Measurements from ENCODE around the gene GRK5. TPM values are rescaled to one million over a fixed set of nuclear protein-coding genes. Genes with fewer than 3 reads are reported as not detected.
"Not testable (repeated sequence)": the region's sequence is repeated elsewhere in the genome, so short reads cannot be mapped to it uniquely, and the experiment has no call there.

The GRK5 gene
- total RNA-seq, 2 donors from 2014 or later = 9.1 to 11.9 TPM

DNA sequence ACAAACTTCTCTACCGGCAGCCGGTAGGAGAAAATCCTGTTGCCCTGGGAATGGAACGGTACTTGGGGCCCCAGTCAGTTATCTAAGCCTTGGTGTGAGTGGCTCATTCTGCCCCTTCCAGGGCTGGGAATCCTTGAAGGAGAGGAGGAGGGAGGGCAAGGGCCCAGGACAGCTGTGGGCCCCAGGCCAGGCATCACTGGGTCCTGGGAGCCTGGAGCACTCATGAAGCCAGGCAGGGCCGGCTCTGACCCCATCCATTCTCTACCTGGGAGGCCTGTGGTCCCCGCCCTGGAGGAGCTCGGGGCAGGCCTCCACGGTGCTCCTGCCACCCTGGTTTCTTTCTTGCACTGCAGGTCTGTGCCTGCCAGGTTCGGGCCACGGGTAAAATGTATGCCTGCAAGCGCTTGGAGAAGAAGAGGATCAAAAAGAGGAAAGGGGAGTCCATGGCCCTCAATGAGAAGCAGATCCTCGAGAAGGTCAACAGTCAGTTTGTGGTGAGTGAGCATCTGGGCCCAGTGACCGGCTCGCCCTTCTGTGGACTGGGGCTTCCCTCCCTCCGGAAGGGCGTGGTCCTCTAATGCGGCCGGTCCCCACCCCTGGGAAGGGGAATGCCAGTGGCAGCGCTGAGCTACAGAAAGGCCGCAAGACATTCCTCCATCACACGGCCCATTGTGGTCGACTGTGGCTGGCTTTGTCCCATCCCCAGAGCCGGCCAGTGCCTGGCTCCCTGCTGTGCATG, 223.8 kb downstream of the GRK5 start:
- Histone ChIP-seq H3K4me1 (ENCODE audit: control insufficient read depth, insufficient read depth, low read length) (no peaks in the 10 kb centered on the region), H3K9ac (ENCODE audit: extremely low read depth, low read length, poor library complexity, severe bottlenecking) (no peak overlapping the region), H3K27ac (ENCODE audit: low read depth, low read length) (no peak overlapping the region), H3K27me3 (ENCODE audit: control insufficient read depth, insufficient read depth, low read length, poor library complexity, severe bottlenecking) (no peaks in the 10 kb centered on the region), H3K9me3 (ENCODE audit: control insufficient read depth, low read length) (peaks cover 8% of the 10 kb centered on the region), H3K4me3 (ENCODE audit: low read length) (no peak overlapping the region), H3K36me3 (ENCODE audit: control insufficient read depth, insufficient read depth, low read length) (no peaks in the 10 kb centered on the region)
- DNase-seq = no peak
- peaks cover 4% of the 10 kb centered on the region for H3K27me3 Mint-ChIP-seq (ENCODE audit: insufficient read depth)
- H3K9me3 Mint-ChIP-seq = peaks cover 34% of the 10 kb centered on the region
- TF ChIP-seq, protein P1, sequence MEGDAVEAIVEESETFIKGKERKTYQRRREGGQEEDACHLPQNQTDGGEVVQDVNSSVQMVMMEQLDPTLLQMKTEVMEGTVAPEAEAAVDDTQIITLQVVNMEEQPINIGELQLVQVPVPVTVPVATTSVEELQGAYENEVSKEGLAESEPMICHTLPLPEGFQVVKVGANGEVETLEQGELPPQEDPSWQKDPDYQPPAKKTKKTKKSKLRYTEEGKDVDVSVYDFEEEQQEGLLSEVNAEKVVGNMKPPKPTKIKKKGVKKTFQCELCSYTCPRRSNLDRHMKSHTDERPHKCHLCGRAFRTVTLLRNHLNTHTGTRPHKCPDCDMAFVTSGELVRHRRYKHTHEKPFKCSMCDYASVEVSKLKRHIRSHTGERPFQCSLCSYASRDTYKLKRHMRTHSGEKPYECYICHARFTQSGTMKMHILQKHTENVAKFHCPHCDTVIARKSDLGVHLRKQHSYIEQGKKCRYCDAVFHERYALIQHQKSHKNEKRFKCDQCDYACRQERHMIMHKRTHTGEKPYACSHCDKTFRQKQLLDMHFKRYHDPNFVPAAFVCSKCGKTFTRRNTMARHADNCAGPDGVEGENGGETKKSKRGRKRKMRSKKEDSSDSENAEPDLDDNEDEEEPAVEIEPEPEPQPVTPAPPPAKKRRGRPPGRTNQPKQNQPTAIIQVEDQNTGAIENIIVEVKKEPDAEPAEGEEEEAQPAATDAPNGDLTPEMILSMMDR (conservative IDR thresholded peaks at IDR 0.05) = no peak
- no peak overlapping the region for H3K27ac Mint-ChIP-seq
- no peak overlapping the region for H3K4me3 Mint-ChIP-seq
- no peaks in the 10 kb centered on the region for H3K4me1 Mint-ChIP-seq
- peaks cover 32% of the 10 kb centered on the region for H3K36me3 Mint-ChIP-seq (ENCODE audit: low read depth)
- WGBS, 2 experiments (ENCODE audit: insufficient coverage in 1 of 2, insufficient read length in 1 of 2) = 88 to 91% methylated on average over 20 to 22 of the region's 22 CpGs

GRCh38 chr10:119431773-119432135, 224.4 kb downstream of the GRK5 start:
- peaks cover 32% of the 10 kb centered on the region for H3K36me3 Mint-ChIP-seq (ENCODE audit: low read depth)
- H3K4me1 Mint-ChIP-seq = no peaks in the 10 kb centered on the region
- H3K4me3 ChIP-seq (ENCODE audit: low read length) = no peak overlapping the region
- H3K9me3 ChIP-seq (ENCODE audit: control insufficient read depth, low read length) = peaks cover 8% of the 10 kb centered on the region
- TF ChIP-seq, protein P1 (conservative IDR thresholded peaks at IDR 0.05) = no peak
- no peak for DNase-seq
- no peaks in the 10 kb centered on the region for H3K4me1 ChIP-seq (ENCODE audit: control insufficient read depth, insufficient read depth, low read length)
- no peak overlapping the region for H3K27ac Mint-ChIP-seq
- peaks cover 34% of the 10 kb centered on the region for H3K9me3 Mint-ChIP-seq
- no peak overlapping the region for H3K4me3 Mint-ChIP-seq
- no peaks in the 10 kb centered on the region for H3K27me3 ChIP-seq (ENCODE audit: control insufficient read depth, insufficient read depth, low read length, poor library complexity, severe bottlenecking)
- H3K9ac ChIP-seq (ENCODE audit: extremely low read depth, low read length, poor library complexity, severe bottlenecking) = no peak overlapping the region
- H3K36me3 ChIP-seq (ENCODE audit: control insufficient read depth, insufficient read depth, low read length) = no peaks in the 10 kb centered on the region
- H3K27ac ChIP-seq (ENCODE audit: low read depth, low read length) = no peak overlapping the region
- H3K27me3 Mint-ChIP-seq (ENCODE audit: insufficient read depth) = peaks cover 4% of the 10 kb centered on the region
- 87 to 93% methylated on average over 3 of the region's 3 CpGs for WGBS, 2 experiments (ENCODE audit: insufficient coverage in 1 of 2, insufficient read length in 1 of 2)

GRCh38 chr10:119434942-119435341, 227.6 kb downstream of the GRK5 start:
- not testable (repeated sequence) for H3K4me3 Mint-ChIP-seq; H3K9me3 ChIP-seq (ENCODE audit: control insufficient read depth, low read length); H3K27ac ChIP-seq (ENCODE audit: low read depth, low read length); H3K27me3 ChIP-seq (ENCODE audit: control insufficient read depth, insufficient read depth, low read length, poor library complexity, severe bottlenecking); DNase-seq; H3K4me1 ChIP-seq (ENCODE audit: control insufficient read depth, insufficient read depth, low read length); H3K4me3 ChIP-seq (ENCODE audit: low read length); H3K9ac ChIP-seq (ENCODE audit: extremely low read depth, low read length, poor library complexity, severe bottlenecking); H3K36me3 ChIP-seq (ENCODE audit: control insufficient read depth, insufficient read depth, low read length); H3K4me1 Mint-ChIP-seq; H3K27ac Mint-ChIP-seq
- 91 to 93% methylated on average over 4 to 5 of the region's 5 CpGs for WGBS, 2 experiments (ENCODE audit: insufficient coverage in 1 of 2, insufficient read length in 1 of 2)
- H3K36me3 Mint-ChIP-seq (ENCODE audit: low read depth) = peaks cover 36% of the 10 kb centered on the region
- peaks cover 34% of the 10 kb centered on the region for H3K9me3 Mint-ChIP-seq
- peaks cover 10% of the 10 kb centered on the region for H3K27me3 Mint-ChIP-seq (ENCODE audit: insufficient read depth)

Measured in endodermal cell (in vitro differentiated cells).